ENCODE data around the gene RAD51B.

Gene RAD51B

GRCh38 chr14:68193970-68194681 is 374.5 kb downstream of the RAD51B start:
- no peak overlapping the region for H3K27ac ChIP-seq
- TF ChIP-seq CTCF (conservative IDR thresholded peaks at IDR 0.05; ENCODE audit: low read depth) = no peak
- ChIA-PET CTCF (no interaction called here), POLR2A (ENCODE audit: low non-redundant PET) (no interaction called here)
- no peak for DNase-seq (ENCODE audit: low spot score)

GRCh38 chr14:68195126-68195525 is 375.5 kb downstream of the RAD51B start:
- no peak for DNase-seq (ENCODE audit: low spot score)
- no peak for TF ChIP-seq CTCF (conservative IDR thresholded peaks at IDR 0.05; ENCODE audit: low read depth)
- ChIA-PET POLR2A (ENCODE audit: low non-redundant PET) (no interaction called here), CTCF (interaction anchor here (0.6 kb wide), 1 partner anchor 11 kb away, joined by 4 read pairs; no protein-coding TSS in a partner anchor)
- H3K27ac ChIP-seq = no peak overlapping the region

- no peak for DNase-seq (ENCODE audit: low spot score)
- no peak overlapping the region for H3K27ac ChIP-seq
- ChIA-PET POLR2A (ENCODE audit: low non-redundant PET) (no interaction called here), CTCF (no interaction called here)
- TF ChIP-seq CTCF (conservative IDR thresholded peaks at IDR 0.05; ENCODE audit: low read depth) = no peak
Measured at GRCh38 chr14:68198713-68199495, 379.3 kb downstream of the RAD51B start.

GRCh38 chr14:68199554-68200151 is 380.1 kb downstream of the RAD51B start:
- no peak for TF ChIP-seq CTCF (conservative IDR thresholded peaks at IDR 0.05; ENCODE audit: low read depth)
- no peak for DNase-seq (ENCODE audit: low spot score)

GRCh38 chr14:68203871-68204270 is 384.3 kb downstream of the RAD51B start:
- CTCF ChIA-PET = interaction anchor here (0.6 to 0.7 kb wide), 3 partner anchors 35 to 1209 kb away, joined by 3 to 4 read pairs (median 4); no protein-coding TSS in a partner anchor
- H3K27ac ChIP-seq = no peak overlapping the region
- no peak for DNase-seq (ENCODE audit: low spot score)
- POLR2A ChIA-PET (ENCODE audit: low non-redundant PET) = no interaction called here
- no peak for TF ChIP-seq CTCF (conservative IDR thresholded peaks at IDR 0.05; ENCODE audit: low read depth)

More at GRCh38 chr14:68199554-68200151, 380.1 kb downstream of the RAD51B start:
- CTCF ChIA-PET = no interaction called here
- POLR2A ChIA-PET (ENCODE audit: low non-redundant PET) = no interaction called here
- no peak overlapping the region for H3K27ac ChIP-seq

GRCh38 chr14:68208218-68208617 is 388.6 kb downstream of the RAD51B start:
- ChIA-PET CTCF (no interaction called here), POLR2A (ENCODE audit: low non-redundant PET) (no interaction called here)
- DNase-seq (ENCODE audit: low spot score) = no peak
- no peak overlapping the region for H3K27ac ChIP-seq
- no peak for TF ChIP-seq CTCF (conservative IDR thresholded peaks at IDR 0.05; ENCODE audit: low read depth)

Data from RWPE1 (cell line).